Measurements from ENCODE around the gene UBR4.

UBR4 gene

DNA sequence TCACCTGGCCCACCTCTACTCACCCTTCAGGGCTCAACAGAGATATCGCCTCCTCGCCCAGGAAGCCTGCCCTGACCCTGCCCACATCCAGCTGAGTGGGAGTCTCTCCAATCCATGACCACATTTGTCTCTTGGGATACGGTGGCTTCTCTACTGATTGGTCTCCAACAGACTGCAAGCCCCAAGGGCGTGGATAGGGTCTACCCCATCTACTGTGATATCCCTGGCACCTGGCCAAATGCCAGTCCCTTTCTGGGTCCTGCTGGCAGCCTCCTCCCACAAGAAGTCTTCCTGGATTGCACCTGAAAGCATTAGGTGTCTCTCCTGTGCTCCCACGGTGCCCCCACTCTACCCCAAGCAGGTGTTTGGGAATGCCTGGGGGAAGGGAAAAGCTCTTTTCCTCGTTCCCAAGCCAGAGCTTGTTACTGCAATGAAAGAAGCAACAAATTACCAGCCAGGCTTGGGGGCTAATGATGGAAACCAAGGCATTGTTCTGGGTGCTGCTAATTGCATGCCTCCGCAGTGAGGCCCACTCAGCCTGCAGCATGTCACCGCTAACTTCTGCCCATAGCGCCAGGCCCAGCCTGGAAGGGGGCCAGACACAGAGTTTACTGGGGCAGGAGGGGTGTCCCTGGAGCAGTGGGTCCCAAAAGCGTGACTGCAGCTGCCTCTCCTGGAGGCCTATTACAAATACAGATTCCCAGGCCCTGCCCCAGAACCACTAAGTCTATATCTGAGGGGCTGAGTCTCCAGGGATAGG lies 162.9 kb downstream of the UBR4 start:
- Histone ChIP-seq H3K23ac (ENCODE audit: low read length) (no peak overlapping the region), H3K9ac (ENCODE audit: low read length) (no peak overlapping the region), H2BK5ac (ENCODE audit: low read length) (no peak overlapping the region), H3K79me2 (ENCODE audit: control insufficient read depth, insufficient read depth, low read length) (no peaks in the 10 kb centered on the region), H3K4me2 (ENCODE audit: low read length) (no peak overlapping the region), H4K5ac (ENCODE audit: low read length) (no peak overlapping the region), H3K36me3 (ENCODE audit: control insufficient read depth, insufficient read depth, low read length) (no peaks in the 10 kb centered on the region), H3K4ac (ENCODE audit: low read depth, low read length) (no peak overlapping the region), H3K4me1 (ENCODE audit: control insufficient read depth, low read depth, low read length) (no peaks in the 10 kb centered on the region), H2BK120ac (ENCODE audit: low read depth, low read length) (no peak overlapping the region), H4K8ac (ENCODE audit: low read depth, low read length) (no peak overlapping the region), H3K27me3 (ENCODE audit: insufficient read depth, low read length, poor library complexity) (no peaks in the 10 kb centered on the region), H3K18ac (ENCODE audit: low read length) (no peak overlapping the region), H3K79me1 (ENCODE audit: low read length) (no peaks in the 10 kb centered on the region), H2AK5ac (ENCODE audit: low read length) (no peak overlapping the region), H3K4me3 (ENCODE audit: low read length) (no peak overlapping the region), H3K56ac (ENCODE audit: low read length) (no peak overlapping the region), H3K27ac (ENCODE audit: low read depth, low read length) (no peak overlapping the region), H2BK15ac (replicated peaks; ENCODE audit: low read depth) (no peak overlapping the region)
- no CpG with 5 or more reads among the region's 10 CpGs for WGBS (ENCODE audit: extremely low coverage, insufficient coverage, low lambda C conversion rate)
- no peak for DNase-seq

DNA sequence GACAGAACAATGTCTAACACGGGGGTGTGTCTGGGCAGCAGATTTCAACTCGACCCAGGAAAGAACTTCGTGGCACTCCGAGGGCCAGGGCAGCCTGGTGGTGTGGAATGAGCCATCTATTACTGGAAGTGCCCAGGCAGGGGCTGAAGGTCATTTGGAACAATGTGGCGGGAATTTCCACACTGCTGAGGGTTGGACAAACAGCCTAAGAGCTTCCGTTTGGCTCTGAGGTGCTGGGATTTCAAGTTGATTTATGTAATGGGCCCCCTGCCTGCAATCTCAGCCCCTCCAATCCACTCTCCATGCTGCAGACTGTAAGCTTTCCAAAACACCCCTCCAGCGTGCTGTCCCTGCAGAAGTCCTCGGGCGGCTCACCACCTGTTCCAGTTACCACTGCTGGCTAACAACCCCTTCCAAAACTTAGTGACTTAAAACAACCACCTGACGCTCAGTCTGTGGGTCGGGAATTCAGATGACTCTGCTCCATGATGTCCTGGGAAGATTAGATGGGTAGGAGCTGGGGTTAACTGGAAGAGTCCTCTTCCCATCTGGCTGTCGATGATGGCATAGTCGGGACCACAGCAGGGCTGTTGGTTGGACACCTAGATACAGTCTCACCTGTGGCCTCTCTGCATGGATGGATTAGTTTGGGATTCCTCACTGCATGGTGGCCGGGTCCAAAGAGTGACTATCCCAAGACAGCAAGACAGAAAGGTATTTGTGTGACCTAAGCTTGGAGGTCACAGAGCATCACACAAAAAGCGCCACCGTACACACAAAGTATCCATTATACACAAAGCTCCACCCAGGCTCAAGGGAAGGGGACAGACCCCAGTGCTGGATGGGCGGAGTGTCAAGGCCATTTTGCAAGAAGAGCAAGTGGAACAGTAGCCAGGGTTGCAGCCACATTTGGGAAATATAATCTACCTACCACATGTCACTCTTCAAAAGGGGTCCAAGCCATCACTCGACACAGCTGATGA lies 163.9 kb downstream of the UBR4 start:
- Histone ChIP-seq H3K36me3 (ENCODE audit: control insufficient read depth, insufficient read depth, low read length) (no peaks in the 10 kb centered on the region), H3K56ac (ENCODE audit: low read length) (no peak overlapping the region), H4K5ac (ENCODE audit: low read length) (no peak overlapping the region), H3K79me1 (ENCODE audit: low read length) (no peaks in the 10 kb centered on the region), H2AK5ac (ENCODE audit: low read length) (no peak overlapping the region), H3K18ac (ENCODE audit: low read length) (no peak overlapping the region), H3K4ac (ENCODE audit: low read depth, low read length) (no peak overlapping the region), H3K4me2 (ENCODE audit: low read length) (no peak overlapping the region), H4K8ac (ENCODE audit: low read depth, low read length) (no peak overlapping the region), H2BK15ac (replicated peaks; ENCODE audit: low read depth) (no peak overlapping the region), H3K4me3 (ENCODE audit: low read length) (no peak overlapping the region), H3K4me1 (ENCODE audit: control insufficient read depth, low read depth, low read length) (no peaks in the 10 kb centered on the region), H2BK5ac (ENCODE audit: low read length) (no peak overlapping the region), H3K23ac (ENCODE audit: low read length) (no peak overlapping the region), H3K27ac (ENCODE audit: low read depth, low read length) (no peak overlapping the region), H3K27me3 (ENCODE audit: insufficient read depth, low read length, poor library complexity) (no peaks in the 10 kb centered on the region), H2BK120ac (ENCODE audit: low read depth, low read length) (no peak overlapping the region), H3K9ac (ENCODE audit: low read length) (no peak overlapping the region), H3K79me2 (ENCODE audit: control insufficient read depth, insufficient read depth, low read length) (no peaks in the 10 kb centered on the region)
- WGBS (ENCODE audit: extremely low coverage, insufficient coverage, low lambda C conversion rate) = no CpG with 5 or more reads among the region's 18 CpGs
- no peak for DNase-seq

DNA sequence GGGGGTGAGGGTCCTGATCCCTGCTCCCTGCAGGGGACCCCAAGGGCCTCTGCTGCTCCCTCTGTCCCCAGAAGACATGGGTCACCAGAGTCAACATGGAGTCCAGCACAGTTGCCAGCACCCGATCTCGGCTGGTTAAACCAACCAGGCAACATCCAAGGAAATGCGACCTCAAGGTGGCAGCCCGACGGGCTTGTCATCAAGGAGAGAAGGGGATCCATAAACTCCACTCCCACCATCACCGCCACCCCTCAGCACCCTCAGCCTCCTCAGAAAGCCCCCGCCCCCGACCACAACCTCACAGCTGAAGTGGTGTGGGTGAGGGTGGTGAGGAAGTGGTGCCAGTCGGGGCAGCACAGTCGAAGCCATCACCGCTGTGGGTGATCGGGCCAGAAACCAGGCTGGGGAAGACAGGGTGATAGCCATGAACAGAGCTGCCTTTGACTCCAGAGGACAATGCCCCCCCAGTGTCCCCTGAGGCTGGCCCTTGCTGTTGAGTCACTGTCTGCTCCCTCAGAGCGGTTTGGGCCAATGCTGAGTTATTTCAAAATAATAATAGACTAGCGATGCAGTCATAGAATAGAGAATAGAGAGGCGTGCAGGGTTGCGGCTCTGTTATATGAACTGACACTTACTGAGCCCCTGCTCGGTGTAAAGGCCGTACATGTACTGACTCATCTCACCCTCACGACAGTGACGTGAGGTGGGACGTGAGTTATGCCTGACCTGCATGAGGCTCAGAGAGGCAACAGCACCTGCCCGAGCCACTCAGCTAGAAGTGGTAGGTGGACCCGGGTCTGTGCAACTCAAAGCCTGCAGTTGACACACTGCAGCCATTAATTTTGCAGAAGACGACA lies 164.9 kb downstream of the UBR4 start:
- Histone ChIP-seq H2AK5ac (ENCODE audit: low read length) (no peak overlapping the region), H3K4me3 (ENCODE audit: low read length) (no peak overlapping the region), H2BK5ac (ENCODE audit: low read length) (no peak overlapping the region), H4K8ac (ENCODE audit: low read depth, low read length) (no peak overlapping the region), H3K4ac (ENCODE audit: low read depth, low read length) (no peak overlapping the region), H3K56ac (ENCODE audit: low read length) (no peak overlapping the region), H2BK120ac (ENCODE audit: low read depth, low read length) (no peak overlapping the region), H3K79me2 (ENCODE audit: control insufficient read depth, insufficient read depth, low read length) (no peaks in the 10 kb centered on the region), H3K4me2 (ENCODE audit: low read length) (no peak overlapping the region), H4K5ac (ENCODE audit: low read length) (no peak overlapping the region), H3K36me3 (ENCODE audit: control insufficient read depth, insufficient read depth, low read length) (no peaks in the 10 kb centered on the region), H3K27ac (ENCODE audit: low read depth, low read length) (no peak overlapping the region), H3K9ac (ENCODE audit: low read length) (no peak overlapping the region), H3K4me1 (ENCODE audit: control insufficient read depth, low read depth, low read length) (no peaks in the 10 kb centered on the region), H3K27me3 (ENCODE audit: insufficient read depth, low read length, poor library complexity) (no peaks in the 10 kb centered on the region), H3K18ac (ENCODE audit: low read length) (no peak overlapping the region), H3K23ac (ENCODE audit: low read length) (no peak overlapping the region), H3K79me1 (ENCODE audit: low read length) (no peaks in the 10 kb centered on the region), H2BK15ac (replicated peaks; ENCODE audit: low read depth) (no peak overlapping the region)
- DNase-seq = no peak
- WGBS (ENCODE audit: extremely low coverage, insufficient coverage, low lambda C conversion rate) = no CpG with 5 or more reads among the region's 24 CpGs

DNA sequence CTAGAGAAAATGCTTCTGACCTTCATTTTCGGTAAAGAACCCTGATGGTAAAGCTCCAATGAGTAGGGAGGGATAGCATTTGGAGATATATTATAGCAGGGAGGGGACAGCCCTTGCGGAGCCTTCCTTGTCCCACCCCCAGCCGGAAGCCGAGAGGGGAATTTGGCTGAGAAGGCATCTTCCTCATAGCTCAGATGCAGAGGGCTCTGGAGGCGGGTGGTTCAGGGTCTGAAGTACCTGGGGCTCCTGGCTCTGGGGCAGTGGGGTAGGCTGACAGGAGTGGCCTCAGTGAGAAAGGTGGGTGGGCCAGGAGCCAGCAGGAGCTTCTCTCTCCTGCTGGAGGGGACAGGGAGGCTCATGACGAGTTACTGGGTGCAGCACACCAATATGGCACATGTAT lies 165.6 kb downstream of the UBR4 start:
- WGBS (ENCODE audit: extremely low coverage, insufficient coverage, low lambda C conversion rate) = no CpG with 5 or more reads among the region's 6 CpGs
- no peaks in the 10 kb centered on the region for H3K27me3 ChIP-seq (ENCODE audit: insufficient read depth, low read length, poor library complexity)
- H2BK5ac ChIP-seq (ENCODE audit: low read length) = no peak overlapping the region
- H3K4me1 ChIP-seq (ENCODE audit: control insufficient read depth, low read depth, low read length) = no peaks in the 10 kb centered on the region
- no peaks in the 10 kb centered on the region for H3K79me1 ChIP-seq (ENCODE audit: low read length)
- H3K18ac ChIP-seq (ENCODE audit: low read length) = no peak overlapping the region
- no peaks in the 10 kb centered on the region for H3K36me3 ChIP-seq (ENCODE audit: control insufficient read depth, insufficient read depth, low read length)
- no peak overlapping the region for H4K8ac ChIP-seq (ENCODE audit: low read depth, low read length)
- no peak overlapping the region for H3K27ac ChIP-seq (ENCODE audit: low read depth, low read length)
- no peak overlapping the region for H3K4me2 ChIP-seq (ENCODE audit: low read length)
- H4K5ac ChIP-seq (ENCODE audit: low read length) = no peak overlapping the region
- H3K4ac ChIP-seq (ENCODE audit: low read depth, low read length) = no peak overlapping the region
- no peak overlapping the region for H2AK5ac ChIP-seq (ENCODE audit: low read length)
- H2BK120ac ChIP-seq (ENCODE audit: low read depth, low read length) = no peak overlapping the region
- no peak overlapping the region for H3K4me3 ChIP-seq (ENCODE audit: low read length)
- DNase-seq = no peak
- no peak overlapping the region for H3K23ac ChIP-seq (ENCODE audit: low read length)
- no peaks in the 10 kb centered on the region for H3K79me2 ChIP-seq (ENCODE audit: control insufficient read depth, insufficient read depth, low read length)
- H3K9ac ChIP-seq (ENCODE audit: low read length) = no peak overlapping the region
- no peak overlapping the region for H2BK15ac ChIP-seq (replicated peaks; ENCODE audit: low read depth)
- no peak overlapping the region for H3K56ac ChIP-seq (ENCODE audit: low read length)

DNA sequence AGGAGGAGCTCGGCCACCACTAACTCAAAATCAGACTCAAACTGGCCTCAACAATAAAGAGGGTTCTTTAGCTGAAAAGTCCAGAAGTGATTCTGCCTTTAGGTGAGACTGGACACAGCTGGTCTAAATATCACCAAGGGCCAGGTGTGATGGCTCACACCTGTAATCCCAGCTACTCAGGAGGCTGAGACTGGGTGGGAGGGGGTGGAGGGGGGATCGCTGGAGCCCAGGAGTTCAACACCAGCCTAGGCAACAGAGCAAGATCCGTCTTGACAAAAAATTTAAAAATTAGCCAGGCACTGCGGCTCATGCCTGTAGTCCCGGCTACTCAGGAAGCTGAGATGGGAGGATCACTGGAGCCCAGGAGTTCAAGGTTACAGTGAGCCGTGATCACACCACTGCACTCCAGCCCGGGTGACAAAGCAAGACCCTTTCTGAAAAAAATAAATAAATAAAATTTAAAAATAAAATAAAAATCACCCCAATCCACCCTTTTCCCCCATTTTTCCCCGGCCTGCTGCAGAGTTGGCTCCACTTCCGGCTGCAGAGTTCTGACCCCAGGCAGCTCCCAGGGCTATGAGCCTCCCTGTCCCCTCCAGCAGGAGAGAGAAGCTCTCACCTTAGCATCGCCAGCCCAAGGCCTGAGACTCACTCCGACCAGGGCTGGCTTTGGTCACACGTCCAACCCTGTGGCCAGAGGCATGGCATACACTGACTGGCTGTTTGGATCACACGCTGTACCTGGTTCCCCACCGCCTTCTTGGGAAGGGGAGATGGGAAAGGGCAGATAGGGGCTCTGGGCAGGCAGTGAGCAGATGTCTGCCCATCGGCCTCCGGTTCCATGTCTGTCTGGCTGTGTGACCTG lies 166.3 kb downstream of the UBR4 start:
- Histone ChIP-seq H3K27ac (ENCODE audit: low read depth, low read length) (no peak overlapping the region), H3K36me3 (ENCODE audit: control insufficient read depth, insufficient read depth, low read length) (no peaks in the 10 kb centered on the region), H2AK5ac (ENCODE audit: low read length) (no peak overlapping the region), H2BK120ac (ENCODE audit: low read depth, low read length) (no peak overlapping the region), H3K4me2 (ENCODE audit: low read length) (no peak overlapping the region), H3K79me2 (ENCODE audit: control insufficient read depth, insufficient read depth, low read length) (no peaks in the 10 kb centered on the region), H4K5ac (ENCODE audit: low read length) (no peak overlapping the region), H2BK5ac (ENCODE audit: low read length) (no peak overlapping the region), H3K4ac (ENCODE audit: low read depth, low read length) (no peak overlapping the region), H3K4me3 (ENCODE audit: low read length) (no peak overlapping the region), H3K79me1 (ENCODE audit: low read length) (no peaks in the 10 kb centered on the region), H3K23ac (ENCODE audit: low read length) (no peak overlapping the region), H4K8ac (ENCODE audit: low read depth, low read length) (no peak overlapping the region), H3K18ac (ENCODE audit: low read length) (no peak overlapping the region), H3K56ac (ENCODE audit: low read length) (no peak overlapping the region), H2BK15ac (replicated peaks; ENCODE audit: low read depth) (no peak overlapping the region), H3K27me3 (ENCODE audit: insufficient read depth, low read length, poor library complexity) (no peaks in the 10 kb centered on the region), H3K4me1 (ENCODE audit: control insufficient read depth, low read depth, low read length) (no peaks in the 10 kb centered on the region), H3K9ac (ENCODE audit: low read length) (no peak overlapping the region)
- WGBS (ENCODE audit: extremely low coverage, insufficient coverage, low lambda C conversion rate) = no CpG with 5 or more reads among the region's 16 CpGs
- DNase-seq = no peak

All from mesendoderm (in vitro differentiated cells).